SU-DHL-6 (cell line): ENCODE results near the gene C1QTNF8.

Experiments used
- H2AFZ ChIP-seq: fragments of 200-600 bp; sonication (generic); 2 replicates; pipeline ENCODE4 v1.6.1; 2014; ENCODE audit warnings: low read depth, mild to moderate bottlenecking, moderate library complexity, mixed read lengths, antibody characterized with exemption, low read length; ENCODE audit not compliant: severe bottlenecking
- H3F3A ChIP-seq: fragments of 200-600 bp; shearing (Covaris generic); 2 replicates; pipeline ENCODE4 v1.6.0; 2016; ENCODE audit warnings: antibody characterized with exemption, mild to moderate bottlenecking; ENCODE audit not compliant: insufficient read depth
- H3K27ac ChIP-seq: fragments of 200-600 bp; sonication (generic); 2 replicates; pipeline ENCODE4 v1.5.1; 2016; ENCODE audit warnings: low read depth, mild to moderate bottlenecking, low read length, moderate library complexity, mixed read lengths
- H3K27me3 ChIP-seq: fragments of 200-600 bp; sonication (generic), shearing (Covaris generic); 2 replicates; pipeline ENCODE4 v1.6.0; 2014; ENCODE audit warnings: mild to moderate bottlenecking, low read length
- H3K36me3 ChIP-seq: fragments of 200-600 bp; sonication (generic); 2 replicates; pipeline ENCODE4 v1.6.1; 2014; ENCODE audit warnings: mild to moderate bottlenecking, low read length, mixed read lengths
- H3K4me2 ChIP-seq: fragments of 300-600, 200-600 bp; shearing (Covaris generic), sonication (generic); 2 replicates; pipeline ENCODE4 v1.6.0; 2014; ENCODE audit warnings: low read length, low read depth, mild to moderate bottlenecking; ENCODE audit not compliant: poor library complexity, severe bottlenecking
- H3K4me3 ChIP-seq: fragments of 200-600 bp; sonication (generic); 2 replicates; pipeline ENCODE4 v1.5.1; 2014; ENCODE audit warnings: antibody characterized with exemption, low read length, mild to moderate bottlenecking, mixed read lengths; ENCODE audit not compliant: insufficient read depth, poor library complexity, severe bottlenecking
- H3K79me2 ChIP-seq: fragments of 200-600 bp; sonication (generic); 2 replicates; pipeline ENCODE4 v1.6.1; 2014; ENCODE audit warnings: mild to moderate bottlenecking, low read length, moderate library complexity; ENCODE audit not compliant: insufficient read depth
- H3K9ac ChIP-seq: fragments of 200-600 bp; sonication (generic); 2 replicates; pipeline ENCODE4 v1.7.0; 2014; ENCODE audit warnings: mild to moderate bottlenecking, low read length
- H3K9me2 ChIP-seq: fragments of 200-600 bp; sonication (generic); replicated peaks from 2 replicates; pipeline ENCODE4 v1.6.1; 2014; ENCODE audit warnings: low read length; ENCODE audit not compliant: insufficient read depth
- H3K9me3 ChIP-seq: fragments of 200-600 bp; sonication (generic); 2 replicates; pipeline ENCODE4 v1.6.1; 2014; ENCODE audit warnings: low read length, mixed read lengths; ENCODE audit not compliant: insufficient read depth
- H4K20me1 ChIP-seq: fragments of 200-600 bp; sonication (generic); 2 replicates; pipeline ENCODE4 v1.6.1; 2014; ENCODE audit warnings: low read depth, mild to moderate bottlenecking, antibody characterized with exemption, low read length, moderate library complexity, mixed read lengths
- CTCF ChIP-seq: fragments of 200-600 bp; sonication (generic); IDR thresholded peaks from one replicate; pipeline ENCODE4 v1.5.1; 2017; ENCODE audit warnings: antibody characterized with exemption, mild to moderate bottlenecking, low read length, moderate library complexity; ENCODE audit not compliant: insufficient read depth, poor library complexity, severe bottlenecking
- EZH2phosphoT487 ChIP-seq: fragments of 200-600 bp; sonication (generic), shearing (Covaris generic); conservative IDR thresholded peaks from 2 replicates; pipeline ENCODE4 v1.6.1; 2018; ENCODE audit warnings: mild to moderate bottlenecking, antibody characterized with exemption, low read length, moderate library complexity, mixed read lengths

C1QTNF8 gene

DNA sequence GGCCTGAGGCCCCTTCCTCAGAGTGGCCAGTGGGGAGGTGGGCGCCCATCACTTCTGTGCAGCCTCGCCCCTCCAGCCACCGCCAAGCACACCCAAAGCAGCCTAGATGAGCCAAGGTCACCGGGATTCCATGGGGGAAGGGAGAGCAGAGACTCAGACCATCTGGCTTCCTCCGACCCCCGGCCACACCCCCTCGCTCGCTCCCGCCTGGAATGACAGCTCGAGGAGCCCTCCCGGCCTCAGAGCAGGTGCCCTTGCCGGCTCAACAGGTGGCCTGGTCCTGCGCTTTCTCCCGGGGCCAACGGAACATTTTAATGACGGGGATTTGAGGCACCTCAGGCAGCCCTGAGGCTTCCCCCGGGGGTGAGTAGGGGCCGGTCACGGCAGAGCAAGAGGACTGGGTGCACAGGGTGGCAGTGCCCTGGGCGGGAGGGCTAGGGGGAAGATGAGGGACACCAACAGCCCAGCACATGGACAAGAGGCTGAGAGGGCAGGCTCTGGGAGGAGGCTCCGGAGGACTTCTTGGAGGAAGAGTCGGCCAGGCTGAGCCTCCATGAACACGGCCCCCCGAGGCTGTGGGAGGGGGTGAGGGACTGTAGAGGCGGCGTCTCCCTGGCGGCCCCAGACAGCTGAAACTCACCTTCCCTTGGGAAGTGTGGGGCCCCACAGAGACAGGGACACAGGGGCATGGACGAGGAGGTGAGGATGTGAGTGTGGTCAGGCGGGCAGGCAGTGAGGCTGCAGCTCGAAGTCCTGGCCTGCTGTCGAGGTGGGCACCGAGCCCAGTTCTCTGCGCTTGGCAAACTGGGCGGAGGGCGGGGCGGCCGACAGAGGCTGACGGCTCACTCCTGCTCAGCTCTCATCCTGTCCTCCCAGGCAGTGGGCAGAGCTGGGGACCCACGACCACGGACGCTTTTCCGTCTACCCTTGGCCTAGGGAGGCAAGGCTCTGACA is 12.5 kb upstream of the C1QTNF8 start:
- no peak overlapping the region for H3K4me3 ChIP-seq
- H2AFZ ChIP-seq: no peak overlapping the region
- TF ChIP-seq CTCF (no peak), EZH2phosphoT487 (no peak)
- H4K20me1 ChIP-seq: no peaks in the 10 kb centered on the region
- H3K36me3 ChIP-seq: no peaks in the 10 kb centered on the region
- H3K27ac ChIP-seq: no peak overlapping the region
- no peak overlapping the region for H3K9ac ChIP-seq
- H3K9me3 ChIP-seq: no peaks in the 10 kb centered on the region
- no peaks in the 10 kb centered on the region for H3K79me2 ChIP-seq
- H3K9me2 ChIP-seq: no peaks in the 10 kb centered on the region
- no peak overlapping the region for H3K4me2 ChIP-seq
- no peaks in the 10 kb centered on the region for H3K27me3 ChIP-seq
- no peaks in the 10 kb centered on the region for H3F3A ChIP-seq

DNA sequence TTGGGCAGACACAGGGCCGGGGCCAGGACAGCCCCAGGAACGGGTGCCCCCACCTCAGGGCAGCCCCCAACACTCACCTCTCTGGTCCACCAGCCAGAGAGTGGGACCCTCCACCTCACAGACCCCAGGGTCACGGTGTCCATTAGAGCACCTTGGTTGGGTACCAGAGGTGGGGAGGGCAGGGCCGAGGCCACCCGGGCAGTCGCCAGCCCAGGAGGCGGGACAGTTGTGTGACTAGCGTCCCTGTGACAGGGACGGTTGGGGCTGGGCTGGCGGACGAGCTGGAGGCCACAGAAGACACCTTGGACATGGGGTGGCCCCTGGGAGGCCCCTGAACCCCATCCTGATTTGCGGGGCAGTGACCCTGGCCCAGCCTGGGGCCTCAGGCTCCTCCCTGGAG is 11.7 kb upstream of the C1QTNF8 start:
- H3F3A ChIP-seq: no peaks in the 10 kb centered on the region
- no peaks in the 10 kb centered on the region for H3K36me3 ChIP-seq
- H3K9me2 ChIP-seq: no peaks in the 10 kb centered on the region
- H3K4me2 ChIP-seq: no peak overlapping the region
- no peaks in the 10 kb centered on the region for H3K27me3 ChIP-seq
- no peak overlapping the region for H3K27ac ChIP-seq
- H3K79me2 ChIP-seq: no peaks in the 10 kb centered on the region
- H4K20me1 ChIP-seq: no peaks in the 10 kb centered on the region
- no peak overlapping the region for H3K9ac ChIP-seq
- H2AFZ ChIP-seq: no peak overlapping the region
- TF ChIP-seq CTCF (no peak), EZH2phosphoT487 (no peak)
- no peaks in the 10 kb centered on the region for H3K9me3 ChIP-seq
- H3K4me3 ChIP-seq: no peak overlapping the region

DNA sequence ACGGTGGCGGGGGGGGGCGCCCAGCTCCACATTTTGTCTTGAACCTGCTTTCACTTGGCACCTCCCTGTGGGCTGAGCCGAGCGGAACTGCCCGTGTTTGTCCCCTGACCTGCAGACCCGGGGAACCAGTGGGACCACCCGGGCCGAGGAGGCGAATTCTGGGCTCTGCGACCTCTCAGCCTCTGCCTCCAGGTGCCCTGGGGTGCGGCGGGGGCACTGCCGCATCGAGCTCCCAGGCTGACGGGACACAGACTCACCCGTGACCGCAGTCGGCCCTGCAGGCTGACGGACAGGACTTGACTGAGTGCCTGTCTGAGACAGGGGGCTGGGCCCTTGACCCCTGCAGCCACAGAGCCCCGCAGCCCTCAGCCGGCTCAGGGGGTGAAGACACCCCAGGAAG is 11.1 kb upstream of the C1QTNF8 start:
- no peak overlapping the region for H3K4me3 ChIP-seq
- no peaks in the 10 kb centered on the region for H3K9me2 ChIP-seq
- no peaks in the 10 kb centered on the region for H3K79me2 ChIP-seq
- H4K20me1 ChIP-seq: no peaks in the 10 kb centered on the region
- no peaks in the 10 kb centered on the region for H3K27me3 ChIP-seq
- no peak overlapping the region for H3K9ac ChIP-seq
- no peaks in the 10 kb centered on the region for H3K9me3 ChIP-seq
- H2AFZ ChIP-seq: no peak overlapping the region
- H3K36me3 ChIP-seq: no peaks in the 10 kb centered on the region
- no peak overlapping the region for H3K4me2 ChIP-seq
- no peak overlapping the region for H3K27ac ChIP-seq
- H3F3A ChIP-seq: no peaks in the 10 kb centered on the region
- no peak for TF ChIP-seq EZH2phosphoT487
- no peak for TF ChIP-seq CTCF
